Astrocyte (in vitro differentiated cells and primary cell): ENCODE results near the gene ZNF570.

Source experiments
- CTCF ChIP-seq: IDR thresholded peaks from 2 replicates; pipeline ENCODE4 v1.5.1; 2011; ENCODE audit warnings: low read depth, mild to moderate bottlenecking, inconsistent platforms, low read length, moderate library complexity; ENCODE audit not compliant: insufficient read depth
- EZH2 ChIP-seq: IDR thresholded peaks from 2 replicates; pipeline ENCODE4 v1.6.1; 2012; ENCODE audit warnings: mild to moderate bottlenecking, low read length, inconsistent platforms; ENCODE audit not compliant: insufficient read depth

DNA sequence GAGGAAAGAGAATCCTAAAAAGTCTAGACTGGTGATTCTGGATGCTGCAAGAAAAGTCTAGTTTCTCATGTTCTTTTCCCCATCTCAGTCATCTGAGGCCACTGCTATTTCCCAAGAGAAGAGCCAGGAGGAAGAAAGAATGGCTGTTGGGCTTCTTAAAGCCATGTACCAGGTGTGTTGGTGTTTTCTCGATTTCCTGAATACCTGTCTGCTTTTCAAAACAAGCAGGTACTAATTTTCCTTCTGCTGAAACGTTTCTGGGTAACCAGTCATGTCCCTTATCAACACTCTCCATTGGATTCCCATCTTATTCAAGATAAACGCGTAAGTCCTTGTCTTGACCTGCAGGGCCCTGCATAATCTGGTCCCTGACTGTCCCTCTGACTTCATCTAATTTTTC is 1.1 kb downstream of the ZNF570 start:
- TF ChIP-seq EZH2 = no peak
- TF ChIP-seq CTCF = no peak
